GM19468 (cell line): ENCODE measurements around the gene FREM2.

Experiments used
- ATAC-seq: cut with Tn5 transposase; IDR thresholded peaks from one replicate; pipeline ENCODE4 v1.9.1; 2021; ENCODE audit warnings: mild to moderate bottlenecking, moderate library complexity, moderate number of reproducible peaks; ENCODE audit not compliant: unreplicated experiment; ENCODE audit errors: extremely low read depth

The FREM2 gene

GRCh38 chr13:38880397-38880796 lies 193.5 kb downstream of the FREM2 start:
- no peak for ATAC-seq

- ATAC-seq, result no peak
Measured at GRCh38 chr13:38883783-38884182, 196.9 kb downstream of the FREM2 start.

- no peak for ATAC-seq
Measured at GRCh38 chr13:38888309-38888708, 201.4 kb downstream of the FREM2 start.

- ATAC-seq, result no peak
Measured at GRCh38 chr13:38895075-38895474, 208.2 kb downstream of the FREM2 start.

GRCh38 chr13:38897521-38897920 lies 210.6 kb downstream of the FREM2 start:
- ATAC-seq, result no peak

GRCh38 chr13:38898481-38898880 lies 211.6 kb downstream of the FREM2 start:
- no peak for ATAC-seq

- ATAC-seq, result no peak
Measured at GRCh38 chr13:38899571-38899970, 212.7 kb downstream of the FREM2 start.

GRCh38 chr13:38900188-38900587 lies 213.3 kb downstream of the FREM2 start:
- ATAC-seq, result no peak

GRCh38 chr13:38902551-38902950 lies 215.7 kb downstream of the FREM2 start:
- no peak for ATAC-seq

- ATAC-seq, result no peak
Measured at GRCh38 chr13:38905081-38905480, 218.2 kb downstream of the FREM2 start.

GRCh38 chr13:38905861-38906260 lies 219.0 kb downstream of the FREM2 start:
- ATAC-seq, result no peak

GRCh38 chr13:38908574-38908973 lies 221.7 kb downstream of the FREM2 start:
- no peak for ATAC-seq

GRCh38 chr13:38914070-38914469 lies 227.2 kb downstream of the FREM2 start:
- ATAC-seq, result no peak

- ATAC-seq, result no peak
Measured at GRCh38 chr13:38921081-38921480, 234.2 kb downstream of the FREM2 start.

- no peak for ATAC-seq
Measured at GRCh38 chr13:38922170-38922569, 235.3 kb downstream of the FREM2 start.

GRCh38 chr13:38933786-38934185 lies 246.9 kb downstream of the FREM2 start:
- no peak for ATAC-seq
